ENCODE measurements around the gene ZNF536. TPM values are rescaled to one million over a fixed set of nuclear protein-coding genes. Genes with fewer than 3 reads are reported as not detected.

Gene ZNF536
- polyA plus RNA-seq, 1 donor (not counting 4 experiments of a cell fraction or from before 2014, with no cell fraction given) = not detected

- Histone ChIP-seq H3K79me2 (ENCODE audit: control insufficient read depth, insufficient read depth, low read length) (no peaks in the 10 kb centered on the region), H3K9me3 (ENCODE audit: control insufficient read depth, low read depth, low read length) (peaks cover 6% of the 10 kb centered on the region), H2AFZ (ENCODE audit: control insufficient read depth, low read length) (no peak overlapping the region), H3K36me3 (ENCODE audit: control insufficient read depth in 2 of 2, extremely low read depth in 1 of 2, insufficient read depth in 2 of 2, low read length in 2 of 2) (no peaks in the 10 kb centered on the region), H3K9me1 (ENCODE audit: control insufficient read depth, extremely low read depth, insufficient read depth, low read length) (no peaks in the 10 kb centered on the region), H3K4me3 (ENCODE audit: control insufficient read depth in 2 of 3, extremely low read depth in 1 of 3, insufficient read depth in 2 of 3, low read depth in 1 of 3, low read length in 3 of 3) (no peak overlapping the region), H3K27ac (ENCODE audit: control insufficient read depth, insufficient read depth, low read length) (no peak overlapping the region), H3K9ac (ENCODE audit: control insufficient read depth, extremely low read depth, insufficient read depth, low read length) (no peak overlapping the region), H3K4me1 (ENCODE audit: control insufficient read depth, extremely low read depth, insufficient read depth, low read length) (no peaks in the 10 kb centered on the region), H3K4me2 (ENCODE audit: control insufficient read depth, extremely low read depth, insufficient read depth, low read depth, low read length) (no peak overlapping the region), H3K27me3 (ENCODE audit: control insufficient read depth, extremely low read depth, insufficient read depth, low read length) (no peaks in the 10 kb centered on the region), H4K20me1 (ENCODE audit: control insufficient read depth, extremely low read depth, insufficient read depth, low read length) (no peaks in the 10 kb centered on the region)
- dilution Hi-C loops (cut with MboI; ENCODE audit: extremely low pct_ligation_motif_present, low sequenced_read_pairs) = no loop called here
- no peak for DNase-seq (ENCODE audit: low read depth, low spot score)
- no peak for FAIRE-seq
- TF ChIP-seq CTCF (optimal IDR thresholded peaks at IDR 0.05 in 1 of 3, IDR thresholded peaks at IDR 0.05 in 1 of 3, conservative IDR thresholded peaks at IDR 0.05 in 1 of 3; ENCODE audit: extremely low read depth in 1 of 3, insufficient read depth in 2 of 3, low read length in 3 of 3) (no peak), EZH2 (IDR thresholded peaks at IDR 0.05; ENCODE audit: low read length) (no peak)
Measured at GRCh38 chr19:30602661-30603350, 230.6 kb downstream of the ZNF536 start.

DNA sequence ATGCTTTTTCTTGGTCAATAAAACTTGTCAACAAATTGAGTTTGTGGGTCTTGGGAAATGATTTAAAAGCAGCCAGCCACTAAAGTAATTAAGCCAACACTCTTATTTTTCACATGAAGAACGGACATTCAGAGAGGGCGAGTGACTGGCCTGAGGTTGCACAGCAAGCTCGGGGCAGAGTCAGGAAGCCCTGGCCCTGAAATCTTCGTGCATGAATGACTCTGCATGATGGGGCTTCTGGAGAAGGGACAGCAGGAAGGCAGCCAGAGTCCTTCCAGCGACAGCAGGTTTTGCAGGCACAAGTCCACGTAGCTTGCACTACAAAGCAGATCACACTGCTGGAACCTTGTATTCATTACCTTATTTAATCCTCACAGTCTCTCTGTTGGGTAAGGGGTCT lies 232.5 kb downstream of the ZNF536 start:
- Histone ChIP-seq H3K9ac (ENCODE audit: control insufficient read depth, extremely low read depth, insufficient read depth, low read length) (no peak overlapping the region), H4K20me1 (ENCODE audit: control insufficient read depth, extremely low read depth, insufficient read depth, low read length) (no peaks in the 10 kb centered on the region), H3K4me2 (ENCODE audit: control insufficient read depth, extremely low read depth, insufficient read depth, low read depth, low read length) (no peak overlapping the region), H3K4me3 (ENCODE audit: control insufficient read depth in 2 of 3, extremely low read depth in 1 of 3, insufficient read depth in 2 of 3, low read depth in 1 of 3, low read length in 3 of 3) (no peak overlapping the region), H3K9me3 (ENCODE audit: control insufficient read depth, low read depth, low read length) (peaks cover 6% of the 10 kb centered on the region), H3K27ac (ENCODE audit: control insufficient read depth, insufficient read depth, low read length) (no peak overlapping the region), H3K27me3 (ENCODE audit: control insufficient read depth, extremely low read depth, insufficient read depth, low read length) (no peaks in the 10 kb centered on the region), H2AFZ (ENCODE audit: control insufficient read depth, low read length) (no peak overlapping the region), H3K79me2 (ENCODE audit: control insufficient read depth, insufficient read depth, low read length) (no peaks in the 10 kb centered on the region), H3K9me1 (ENCODE audit: control insufficient read depth, extremely low read depth, insufficient read depth, low read length) (no peaks in the 10 kb centered on the region), H3K36me3 (ENCODE audit: control insufficient read depth in 2 of 2, extremely low read depth in 1 of 2, insufficient read depth in 2 of 2, low read length in 2 of 2) (no peaks in the 10 kb centered on the region), H3K4me1 (ENCODE audit: control insufficient read depth, extremely low read depth, insufficient read depth, low read length) (no peaks in the 10 kb centered on the region)
- TF ChIP-seq CTCF (optimal IDR thresholded peaks at IDR 0.05 in 1 of 3, IDR thresholded peaks at IDR 0.05 in 1 of 3, conservative IDR thresholded peaks at IDR 0.05 in 1 of 3; ENCODE audit: extremely low read depth in 1 of 3, insufficient read depth in 2 of 3, low read length in 3 of 3) (no peak), EZH2 (IDR thresholded peaks at IDR 0.05; ENCODE audit: low read length) (no peak)
- FAIRE-seq (no peak), DNase-seq (ENCODE audit: low read depth, low spot score) (no peak)
- dilution Hi-C loops (cut with MboI; ENCODE audit: extremely low pct_ligation_motif_present, low sequenced_read_pairs) = no loop called here

All from keratinocyte (primary cell).